ENCODE measurements around the gene GCA.

GRCh38 chr2:162301151-162301804 lies 42.7 kb upstream of the GCA start:
- TF ChIP-seq YY1 (IDR thresholded peaks at IDR 0.05) (no peak), CTCF (IDR thresholded peaks at IDR 0.05; ENCODE audit: low read depth, low read length, missing input control) (peak; percentile 86), ZBTB33 (IDR thresholded peaks at IDR 0.05) (no peak), ATF3 (IDR thresholded peaks at IDR 0.05) (no peak), JUND (IDR thresholded peaks at IDR 0.05) (no peak), TAF1 (conservative IDR thresholded peaks at IDR 0.05) (no peak)

Data from liver (tissue), 3 donors.